MV-4-11 (cell line): ENCODE results near the gene SYT17.

Experiments
- DNase-seq: peaks from one replicate; lab custom pipeline; 2025; lab: John Stamatoyannopoulos, UW

SYT17 gene

DNA sequence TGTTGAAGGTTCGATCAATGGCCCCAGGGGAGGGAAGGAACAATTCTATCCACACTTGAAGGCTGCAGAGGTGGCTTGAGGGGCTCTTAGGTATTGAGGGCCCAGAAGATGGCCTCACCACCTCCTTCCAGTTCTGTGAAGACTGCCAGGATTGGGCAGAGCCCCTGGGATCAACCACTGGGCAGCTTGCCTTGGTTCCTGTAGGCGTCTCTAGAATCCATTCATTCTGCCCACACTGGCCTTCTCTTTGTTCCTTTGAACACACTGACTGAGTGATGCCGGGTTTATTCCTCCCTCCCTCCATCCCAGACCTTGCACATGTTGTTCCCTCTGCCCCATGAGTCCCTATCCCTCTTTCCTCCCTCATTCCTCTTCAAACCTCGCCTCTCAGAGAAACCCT lies 50.5 kb downstream of the SYT17 start:
- no peak for DNase-seq

DNA sequence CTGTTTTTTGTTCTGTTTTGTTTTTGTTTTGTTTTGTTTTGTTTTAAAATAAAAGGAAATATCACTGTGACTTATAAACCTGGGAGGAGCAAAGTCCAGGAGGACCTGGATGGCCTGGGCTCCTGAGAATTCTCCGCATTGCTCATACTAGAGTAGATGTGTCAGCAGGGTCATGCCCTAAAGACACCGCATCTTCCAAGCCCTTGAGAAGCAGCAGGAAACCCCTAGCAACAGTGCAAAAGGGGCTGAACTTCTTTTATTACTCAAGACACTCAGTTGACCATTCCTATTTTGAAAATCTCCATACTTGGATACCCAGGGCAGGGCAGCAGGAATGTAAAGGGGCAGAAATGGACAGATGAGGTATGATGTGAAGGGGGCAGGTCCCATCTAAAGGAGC lies 51.8 kb downstream of the SYT17 start:
- DNase-seq = no peak

GRCh38 chr16:19223235-19224170 lies 55.5 kb downstream of the SYT17 start:
- peak; percentile 31 for DNase-seq

DNA sequence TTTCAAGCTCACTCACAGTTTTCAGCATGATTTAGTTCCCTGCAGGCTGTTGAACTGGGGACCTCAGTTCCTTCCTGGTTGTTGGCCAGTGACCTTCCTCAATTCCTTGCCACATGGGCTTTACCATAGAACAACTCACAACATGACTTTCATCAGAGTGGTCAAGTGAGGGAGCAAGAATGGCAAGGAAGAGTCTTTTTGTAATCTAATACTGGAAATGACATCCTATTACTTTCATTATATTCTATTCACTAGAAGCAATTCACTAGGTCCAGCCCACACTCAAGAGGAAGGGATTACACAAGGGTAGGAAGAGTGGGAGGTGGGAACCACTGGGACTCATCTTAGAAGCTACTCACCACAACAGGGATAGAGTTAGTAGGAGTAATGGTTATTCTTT lies 57.6 kb downstream of the SYT17 start:
- peak; percentile 24 for DNase-seq

DNA sequence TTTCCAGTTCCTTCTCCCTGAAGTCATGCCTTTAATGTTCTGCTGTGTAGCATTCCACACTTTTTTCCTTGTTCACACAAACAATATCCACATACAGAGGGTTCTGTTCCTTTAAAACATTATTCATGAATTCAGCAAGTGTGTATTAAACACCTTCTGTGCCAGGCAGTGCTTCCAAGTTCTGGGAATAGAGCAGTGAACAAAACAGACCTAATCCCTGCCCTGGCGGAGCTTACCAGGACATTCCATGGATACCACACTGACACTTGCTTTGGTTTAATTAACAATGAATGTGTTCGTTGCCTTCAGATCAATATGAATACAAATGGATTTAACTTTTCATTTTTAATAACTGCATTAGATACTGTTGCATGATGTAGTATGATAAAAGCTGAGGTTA lies 59.6 kb downstream of the SYT17 start:
- no peak for DNase-seq

DNA sequence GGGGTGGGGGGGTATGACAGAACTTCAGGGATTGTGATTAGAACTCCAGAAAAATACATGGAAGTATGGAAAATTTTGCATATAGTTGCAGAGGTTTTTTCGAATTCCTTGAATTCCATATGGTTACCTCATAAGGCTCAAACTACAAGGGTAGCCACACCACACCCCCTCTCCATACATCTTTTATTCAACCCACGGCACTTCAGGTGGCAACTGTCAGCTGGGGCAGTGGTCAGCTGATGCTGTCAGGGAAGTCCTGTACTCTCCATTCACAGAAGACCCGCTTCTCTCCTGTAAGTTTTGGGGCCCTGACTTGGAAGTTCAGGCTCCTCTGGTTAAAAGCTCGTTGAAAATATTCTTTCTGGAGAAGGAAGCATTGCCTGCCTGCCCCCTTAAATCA lies 60.0 kb downstream of the SYT17 start:
- no peak for DNase-seq

DNA sequence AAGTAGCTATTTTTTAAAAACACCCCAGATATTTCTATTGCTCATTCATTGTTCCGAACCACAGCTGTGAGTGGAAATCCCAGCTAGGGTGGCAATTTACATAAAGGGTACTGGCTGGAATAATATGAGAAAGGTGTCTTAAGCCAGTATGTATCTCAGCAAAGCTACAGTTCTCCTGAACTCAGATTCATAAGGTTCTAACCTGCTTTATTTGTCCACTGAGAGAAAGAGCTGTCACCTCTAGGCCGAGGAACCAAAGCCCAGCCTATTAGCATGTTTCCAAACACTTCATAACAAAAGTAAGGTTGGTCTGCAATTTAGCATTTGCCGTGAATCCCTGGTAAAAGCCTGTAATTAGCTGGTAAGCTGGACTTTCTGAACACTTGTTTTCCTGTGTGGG lies 60.5 kb downstream of the SYT17 start:
- DNase-seq = no peak

GRCh38 chr16:19230575-19230974 lies 62.5 kb downstream of the SYT17 start:
- DNase-seq = no peak

- DNase-seq = no peak
Observed at GRCh38 chr16:19231881-19232280, 63.8 kb downstream of the SYT17 start.

DNA sequence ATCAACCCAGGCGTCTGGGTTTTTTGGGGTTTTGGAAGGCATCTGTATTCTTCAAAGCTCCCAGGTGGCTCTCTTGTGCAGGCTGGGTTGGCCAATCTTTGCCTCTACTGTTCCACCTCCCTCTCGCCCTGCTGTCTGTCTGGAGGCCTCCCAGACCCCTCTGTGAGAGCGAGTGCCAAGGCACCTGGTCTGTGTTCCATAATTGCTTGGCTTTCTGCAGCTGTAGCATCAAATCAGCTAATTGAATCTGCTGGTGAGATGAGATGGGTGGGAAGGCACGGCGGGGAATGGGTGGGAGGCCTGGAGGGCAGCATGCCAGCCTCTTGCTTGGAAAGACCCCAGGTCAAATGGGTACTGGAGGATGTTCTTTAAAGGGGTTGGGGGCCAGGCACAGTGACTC lies 64.9 kb downstream of the SYT17 start:
- no peak for DNase-seq

- no peak for DNase-seq
Observed at GRCh38 chr16:19235478-19235877, 67.4 kb downstream of the SYT17 start.

GRCh38 chr16:19235886-19236285 lies 67.8 kb downstream of the SYT17 start:
- DNase-seq = no peak

DNA sequence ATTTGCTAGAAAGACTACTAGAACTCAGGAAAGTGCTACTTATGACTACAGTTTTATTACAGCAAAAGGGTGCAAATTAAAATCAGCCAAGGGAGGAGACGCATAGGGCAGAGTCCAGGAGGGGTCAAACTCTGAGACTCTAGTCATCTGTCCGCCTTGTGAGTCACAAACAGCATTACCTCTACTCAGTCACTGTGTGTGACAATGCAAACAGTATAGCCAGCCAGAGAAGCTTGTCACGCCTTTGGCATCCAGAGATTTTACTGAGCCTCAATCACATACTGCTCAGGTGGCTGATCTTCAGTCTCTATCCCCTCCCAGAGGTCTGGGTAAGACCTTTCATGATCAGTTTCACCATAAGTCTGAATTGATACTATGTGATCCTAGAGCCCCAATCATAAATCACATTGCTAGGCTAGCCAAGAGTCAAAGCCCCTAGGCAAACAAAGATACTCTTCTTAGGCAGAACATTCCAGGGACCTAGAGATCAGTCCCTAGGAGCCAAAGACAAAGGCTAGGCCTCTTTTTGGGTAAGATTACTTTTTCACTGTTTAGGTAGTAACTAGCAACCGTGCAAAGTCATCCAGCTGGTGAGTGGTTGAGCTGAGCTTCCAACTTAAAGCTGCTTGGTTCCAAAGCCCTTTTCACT lies 68.6 kb downstream of the SYT17 start:
- no peak for DNase-seq

DNA sequence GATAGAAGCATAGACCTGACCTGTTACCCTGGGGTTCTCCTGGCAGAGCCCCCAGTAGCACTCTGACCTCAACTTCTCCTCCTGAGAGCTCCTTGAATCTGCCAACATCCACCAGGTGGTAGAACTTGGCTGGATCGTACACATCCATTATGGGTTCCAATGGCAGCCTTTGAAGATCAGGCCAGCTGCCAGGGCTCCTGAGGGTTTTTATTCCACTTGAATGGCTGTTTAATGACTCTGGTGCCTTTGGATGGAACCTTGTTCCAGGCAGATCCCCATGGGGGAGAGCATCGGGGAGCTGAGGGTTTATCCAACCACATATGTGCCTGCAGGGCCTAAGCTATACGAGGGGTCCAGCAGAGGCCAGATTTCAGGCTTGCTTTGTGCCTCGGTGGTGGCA lies 70.4 kb downstream of the SYT17 start:
- no peak for DNase-seq

DNA sequence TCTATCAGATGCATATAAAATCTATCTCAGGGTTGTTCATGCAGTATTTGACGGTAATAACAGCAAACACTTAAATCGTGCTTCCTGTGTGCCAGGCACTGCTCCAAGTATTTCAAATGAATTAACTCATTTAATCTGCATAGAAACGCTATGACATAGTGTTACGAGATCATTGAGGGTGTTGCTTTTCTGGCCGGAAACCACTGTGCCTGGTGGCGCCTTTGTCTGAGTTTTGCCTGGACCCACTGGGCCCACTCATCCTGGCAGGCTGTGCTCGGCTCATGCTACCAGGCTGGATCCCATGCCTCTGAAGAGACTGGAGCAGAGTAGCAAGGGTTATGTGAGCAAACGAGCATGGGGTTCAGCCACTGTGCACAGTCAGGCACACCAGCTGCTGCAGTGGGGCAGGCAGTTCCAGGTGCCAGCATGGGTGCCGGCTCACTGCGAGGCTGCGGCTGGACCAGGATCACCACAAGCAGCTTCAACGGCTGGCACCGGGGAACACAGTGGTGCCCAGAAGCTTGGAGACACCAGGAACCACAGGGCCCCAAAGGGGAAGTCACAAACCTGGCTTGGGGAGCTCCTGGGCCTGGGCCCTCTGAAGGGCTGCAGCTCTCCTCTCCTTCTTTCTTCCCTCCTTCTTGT lies 71.6 kb downstream of the SYT17 start:
- DNase-seq = no peak

GRCh38 chr16:19240494-19240893 lies 72.5 kb downstream of the SYT17 start:
- no peak for DNase-seq

GRCh38 chr16:19241512-19241911 lies 73.5 kb downstream of the SYT17 start:
- no peak for DNase-seq

GRCh38 chr16:19242186-19242585 lies 74.1 kb downstream of the SYT17 start:
- DNase-seq = no peak

- no peak for DNase-seq
Observed at GRCh38 chr16:19242987-19243575, 75.0 kb downstream of the SYT17 start.

- DNase-seq = no peak
Observed at GRCh38 chr16:19245326-19245925, 77.4 kb downstream of the SYT17 start.

DNA sequence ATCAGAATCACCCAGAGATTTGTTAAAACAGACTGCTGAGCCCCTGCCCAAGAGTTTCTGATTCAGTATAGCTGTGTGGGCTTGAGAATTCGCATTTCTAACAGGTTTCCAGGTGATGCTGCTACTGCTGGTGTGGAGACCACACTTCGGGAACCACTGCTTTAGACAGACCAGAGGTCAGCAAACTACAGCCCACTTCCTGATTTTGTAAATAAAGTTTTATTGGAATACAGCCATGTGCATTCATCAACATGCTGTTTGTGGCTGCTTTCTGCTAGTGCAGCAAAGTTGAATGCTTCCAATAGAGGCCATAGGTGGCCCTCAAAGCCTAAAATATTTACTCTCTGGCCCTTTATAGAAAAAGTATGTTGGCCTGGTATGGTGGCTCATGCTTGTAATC lies 84.9 kb downstream of the SYT17 start:
- DNase-seq = no peak

GRCh38 chr16:19254611-19255010 lies 86.6 kb downstream of the SYT17 start:
- DNase-seq = no peak
